ENCODE measurements around the gene TMEM178B.
"Not testable (repeated sequence)": the region's sequence is repeated elsewhere in the genome, so short reads cannot be mapped to it uniquely, and the experiment has no call there.

TMEM178B gene

GRCh38 chr7:141324870-141325269 lies 251.0 kb downstream of the TMEM178B start:
- no peak for DNase-seq

GRCh38 chr7:141325275-141325674 lies 251.4 kb downstream of the TMEM178B start:
- no peak for DNase-seq

- DNase-seq, result no peak
These were observed 254.4 kb downstream of the TMEM178B start for GRCh38 chr7:141328290-141328689.

GRCh38 chr7:141330285-141330684 lies 256.4 kb downstream of the TMEM178B start:
- DNase-seq, result not testable (repeated sequence)

GRCh38 chr7:141333459-141333858 lies 259.6 kb downstream of the TMEM178B start:
- DNase-seq, result no peak

DNA sequence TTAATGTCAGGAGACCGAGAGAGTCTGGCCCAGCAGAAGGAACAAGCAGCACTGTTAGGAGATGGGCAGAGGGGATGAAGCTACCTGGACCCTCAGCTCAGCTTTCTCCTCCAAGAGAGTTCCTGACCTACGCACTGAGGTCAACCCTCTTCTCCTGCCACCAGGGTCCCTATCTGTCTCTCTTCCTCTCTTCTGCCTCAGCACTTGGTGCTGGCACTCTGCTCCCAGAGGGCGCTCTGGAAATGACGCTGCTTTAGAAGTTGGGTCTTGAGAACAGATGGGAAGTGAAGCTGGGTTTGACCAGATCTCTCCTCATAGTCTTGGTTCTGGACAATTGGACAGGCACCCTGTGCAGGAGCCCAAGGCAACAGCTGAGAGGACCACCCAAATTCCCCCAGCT lies 261.3 kb downstream of the TMEM178B start:
- no peak for DNase-seq

DNA sequence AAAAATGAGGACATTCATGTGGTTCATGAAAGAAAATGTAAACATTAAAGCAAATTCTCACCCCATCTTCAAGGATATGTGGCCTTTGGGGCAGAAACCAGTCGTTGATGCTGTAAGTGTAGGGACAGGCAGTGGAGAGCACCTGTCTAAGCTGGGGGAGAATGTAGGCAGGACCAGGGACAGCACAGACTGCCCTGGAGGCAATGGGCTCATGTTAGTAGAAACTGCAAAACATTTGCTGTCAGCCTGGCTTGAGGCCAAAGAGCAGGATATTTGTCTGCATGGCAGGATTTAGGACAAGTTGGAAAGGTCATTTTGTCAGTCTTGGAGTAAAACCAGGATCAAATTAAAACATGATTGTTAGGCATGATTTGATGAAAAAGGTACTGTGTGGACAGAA lies 265.7 kb downstream of the TMEM178B start:
- DNase-seq, result no peak

DNA sequence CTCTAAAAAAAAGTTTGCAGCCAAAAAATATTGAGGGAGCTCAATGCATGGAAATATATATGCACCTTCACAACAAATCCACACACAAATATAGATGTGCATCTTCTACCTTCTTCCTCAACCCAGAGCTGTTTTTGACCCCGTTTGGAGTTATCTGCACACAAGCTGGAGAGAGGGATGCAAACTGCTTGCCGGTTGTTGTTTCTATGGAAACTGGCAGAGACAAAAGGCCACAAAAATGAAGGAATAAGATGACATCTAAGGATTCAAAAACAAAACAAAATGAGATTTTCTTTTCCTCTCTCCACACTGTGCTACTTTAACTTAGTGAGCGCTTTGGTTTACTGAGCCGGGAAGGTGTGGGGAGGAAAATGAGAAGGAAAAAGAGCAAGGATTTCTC lies 267.1 kb downstream of the TMEM178B start:
- no peak for DNase-seq

DNA sequence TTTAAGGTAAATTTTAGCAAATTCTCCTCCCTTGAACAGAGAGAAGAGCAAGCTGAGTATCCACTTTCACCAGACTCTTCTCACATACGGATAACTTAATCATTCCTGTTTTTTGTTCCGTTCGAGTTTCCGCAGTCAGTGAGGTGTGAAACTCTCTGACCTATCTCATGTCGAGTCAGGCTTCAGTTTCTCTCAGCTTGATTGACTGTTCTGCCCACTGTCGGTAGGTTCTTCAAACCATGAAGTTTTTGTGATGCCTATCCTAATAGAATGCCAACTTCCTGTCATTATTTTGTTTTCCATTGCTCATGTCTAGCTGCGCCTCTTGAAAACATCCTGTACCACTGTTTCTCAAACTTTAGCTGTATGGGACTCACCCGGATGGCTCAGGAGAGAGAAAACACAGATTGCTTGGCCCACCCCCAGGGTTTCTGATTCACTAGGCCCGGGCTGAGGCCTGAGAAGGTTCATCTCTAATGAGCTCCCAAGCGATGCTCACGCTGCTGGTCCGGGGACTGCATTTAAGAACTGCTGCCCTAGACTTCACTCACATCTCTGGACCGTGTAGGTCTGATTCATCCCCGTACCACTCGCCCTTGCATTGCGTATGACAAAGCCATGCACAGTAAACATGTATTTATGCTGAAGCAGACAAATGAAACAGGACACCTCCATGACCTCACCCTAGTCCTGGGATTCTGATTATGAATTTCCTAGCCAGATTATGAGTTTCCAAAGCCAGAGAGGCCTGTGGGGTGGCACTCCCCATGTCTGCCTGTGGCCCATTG lies 269.0 kb downstream of the TMEM178B start:
- DNase-seq, result no peak

DNA sequence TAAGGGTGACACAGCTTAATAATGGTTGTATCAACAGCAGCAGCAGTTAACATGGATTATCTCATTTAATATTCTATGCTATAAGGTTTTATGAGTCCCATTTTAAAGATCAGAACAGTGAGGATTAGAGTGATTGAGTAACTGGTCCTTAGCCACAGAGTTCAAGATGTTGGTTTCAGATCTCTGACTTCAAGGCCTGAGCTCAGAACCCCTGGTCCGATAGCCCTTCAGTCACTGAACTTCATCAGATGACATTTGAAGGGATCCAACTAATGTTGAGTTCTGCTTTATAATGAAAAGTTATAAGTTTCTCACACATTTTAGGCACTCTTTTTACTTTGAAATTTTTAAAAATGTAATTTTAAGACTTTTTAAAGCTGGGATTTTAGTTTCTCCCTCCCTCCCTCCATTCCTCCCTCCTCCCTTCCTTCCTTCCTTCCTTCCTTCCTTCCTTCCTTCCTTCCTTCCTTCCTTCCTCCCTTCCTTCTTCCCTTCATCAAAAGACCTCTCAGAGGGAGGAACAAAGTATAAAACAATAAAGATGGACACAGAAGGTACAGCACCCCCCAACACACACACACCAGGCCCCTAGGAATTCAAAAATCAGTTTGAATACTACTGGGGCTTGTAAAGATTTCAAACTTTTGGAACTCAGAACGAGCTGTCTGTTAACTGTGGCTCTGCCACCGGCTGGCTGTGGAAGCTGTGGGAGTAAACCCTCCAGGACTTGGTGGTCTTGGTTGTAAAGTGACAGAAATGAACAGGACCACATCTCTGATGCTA lies 270.5 kb downstream of the TMEM178B start:
- DNase-seq, result no peak

DNA sequence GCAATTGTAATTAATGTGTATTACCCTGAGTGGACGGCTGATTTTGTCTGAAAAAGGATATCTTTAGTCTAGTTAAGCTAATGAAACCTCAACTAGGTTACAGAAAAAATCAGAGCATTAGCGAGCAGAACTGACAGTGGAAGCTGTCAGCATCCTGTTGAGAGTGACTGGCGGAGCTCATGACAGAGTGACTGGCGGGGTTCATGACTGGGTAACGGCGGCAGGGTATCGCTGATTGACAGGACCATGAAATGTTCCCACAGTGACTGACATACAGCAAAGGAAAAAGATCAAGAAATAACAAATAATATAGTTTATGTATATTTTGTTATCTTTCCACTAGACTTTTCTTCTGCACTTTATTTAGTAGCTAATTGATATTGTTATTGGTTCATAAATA lies 274.9 kb downstream of the TMEM178B start:
- no peak for DNase-seq

DNA sequence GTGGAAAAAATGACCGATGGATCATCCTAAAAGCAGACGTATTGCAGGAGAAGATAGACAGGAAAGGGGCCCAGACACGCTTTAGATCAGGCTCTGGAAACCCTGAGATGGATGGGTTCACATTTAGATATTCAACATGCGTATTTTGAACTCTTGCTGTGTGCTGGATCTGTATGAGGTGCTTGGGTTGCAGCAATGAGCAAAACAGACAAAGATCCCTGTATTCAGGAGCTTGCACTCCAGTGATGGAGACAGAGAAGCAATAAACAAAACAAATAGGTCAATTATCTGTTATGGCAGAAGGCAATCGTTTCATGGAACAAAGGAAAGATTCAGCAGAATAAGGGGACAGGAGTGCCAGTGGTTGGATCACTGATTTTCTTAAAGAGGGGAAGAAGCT lies 275.5 kb downstream of the TMEM178B start:
- DNase-seq, result no peak

DNA sequence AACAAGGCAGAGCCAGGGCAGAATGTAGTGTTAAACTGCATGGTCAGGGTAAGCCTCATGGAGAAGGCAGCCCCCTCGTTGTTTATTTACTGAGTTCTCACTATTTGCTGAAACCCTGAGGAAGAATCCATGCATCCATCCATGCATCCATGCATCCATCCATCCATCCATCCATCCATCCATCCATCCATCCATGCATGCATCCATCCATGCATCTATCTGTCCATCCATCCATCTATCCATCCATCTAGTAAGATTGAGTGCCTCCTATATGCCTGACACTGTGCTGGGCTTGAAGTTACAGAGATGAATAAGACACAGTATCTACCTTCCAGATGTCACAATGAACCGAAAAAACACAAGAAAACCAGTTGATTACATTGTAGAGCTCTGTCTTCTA lies 275.9 kb downstream of the TMEM178B start:
- no peak for DNase-seq

DNA sequence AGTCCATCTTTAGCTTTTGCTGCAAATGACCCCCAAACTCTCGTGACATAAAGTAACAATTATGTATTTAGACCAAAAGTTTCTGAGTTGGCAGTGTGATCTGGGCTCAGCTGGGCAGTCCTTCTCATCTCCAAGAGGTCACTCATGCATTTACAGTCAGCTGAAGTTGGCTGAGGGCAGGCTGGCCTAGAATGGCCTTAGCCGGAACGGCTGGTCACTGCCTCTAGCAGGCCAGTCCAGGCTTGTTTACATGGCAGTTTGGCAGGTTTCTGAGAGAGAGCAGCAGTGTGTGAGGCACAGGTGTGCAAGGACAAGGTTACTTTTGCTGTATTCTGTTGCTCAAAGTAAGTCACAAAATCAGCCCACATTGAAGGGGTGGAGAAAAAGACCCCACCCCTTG lies 277.3 kb downstream of the TMEM178B start:
- DNase-seq, result no peak

- DNase-seq, result no peak
These were observed 279.1 kb downstream of the TMEM178B start for GRCh38 chr7:141352955-141353354.

DNA sequence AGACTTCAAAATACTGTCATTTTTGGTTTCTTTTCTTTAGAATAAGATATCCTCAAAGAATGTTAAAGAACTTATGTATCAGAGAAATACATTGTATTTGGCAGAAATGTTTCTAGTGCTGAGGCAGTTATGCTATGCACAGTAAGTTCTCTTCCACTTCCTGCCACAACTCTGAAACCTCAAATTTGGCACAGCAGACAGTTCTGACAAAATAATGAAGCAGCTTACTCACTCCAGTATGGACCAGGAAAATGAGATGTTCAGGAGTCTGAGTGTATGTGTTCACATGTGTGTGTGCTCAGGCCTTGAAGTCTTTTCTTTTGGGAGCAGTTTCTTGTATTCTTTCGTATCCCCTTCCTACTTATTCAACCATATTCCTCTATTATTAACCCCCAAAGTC lies 280.4 kb downstream of the TMEM178B start:
- DNase-seq, result no peak

DNA sequence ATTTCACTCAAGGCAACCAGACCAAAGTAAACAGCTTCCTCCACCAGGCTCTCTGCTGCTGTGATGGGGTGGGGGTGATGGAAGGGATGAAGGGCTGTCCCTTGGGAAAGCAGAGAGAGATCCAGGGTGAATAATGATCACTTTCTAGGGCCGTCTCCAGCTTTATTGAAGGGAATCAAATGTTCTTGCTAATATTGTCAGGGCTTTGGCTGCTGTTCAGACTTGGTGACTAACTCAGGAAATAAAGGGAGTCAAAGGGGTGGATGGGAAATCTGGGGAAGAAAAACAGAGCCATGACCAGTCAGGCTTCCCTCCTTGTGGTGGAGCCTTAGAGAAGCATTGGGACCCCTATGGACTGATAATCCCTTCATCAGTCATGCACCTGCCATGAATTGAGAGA lies 281.2 kb downstream of the TMEM178B start:
- DNase-seq, result no peak

GRCh38 chr7:141356161-141356560 lies 282.3 kb downstream of the TMEM178B start:
- DNase-seq, result no peak

GRCh38 chr7:141358386-141358785 lies 284.5 kb downstream of the TMEM178B start:
- no peak for DNase-seq

GRCh38 chr7:141359262-141359661 lies 285.4 kb downstream of the TMEM178B start:
- no peak for DNase-seq

GRCh38 chr7:141359740-141360415 lies 286.0 kb downstream of the TMEM178B start:
- DNase-seq, result no peak

GRCh38 chr7:141360416-141360760 lies 286.5 kb downstream of the TMEM178B start:
- DNase-seq, result no peak

DNA sequence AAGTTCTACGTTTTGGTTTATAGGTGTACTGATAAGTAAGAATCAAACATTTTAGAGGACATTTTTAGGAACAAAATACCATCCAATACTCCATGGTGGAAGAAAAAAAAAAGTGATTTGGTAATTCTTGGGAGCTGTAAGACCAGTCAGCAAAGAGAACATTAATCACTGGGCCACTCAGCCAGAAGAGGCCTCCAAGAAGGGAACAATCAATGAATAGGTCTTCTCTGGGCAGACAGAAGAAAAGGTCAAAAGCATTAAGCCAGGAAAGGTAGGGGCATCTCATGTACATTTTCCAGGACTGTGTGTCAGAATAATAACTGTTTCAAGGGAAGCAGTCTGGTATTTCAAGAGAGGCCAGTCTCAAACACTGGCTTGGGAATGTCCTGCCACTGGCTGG lies 286.9 kb downstream of the TMEM178B start:
- no peak for DNase-seq

- no peak for DNase-seq
These were observed 287.6 kb downstream of the TMEM178B start for GRCh38 chr7:141361479-141361878.

Measured in inflammatory macrophage treated with lipopolysaccharide for 1 hour (primary cell).